Trophoblast cell (in vitro differentiated cells and primary cell): Measurements from ENCODE around the gene PLPP7.

Source experiments
- DNase-seq, 2 donors: peaks; one replicate each; pipeline ENCODE4 v3.0.0-alpha.2; 2016
- H2AFZ ChIP-seq: 2 replicates; pipeline ENCODE4 v1.6.1; 2013; ENCODE audit warnings: low read length, moderate library complexity, mild to moderate bottlenecking; ENCODE audit not compliant: insufficient read depth, poor library complexity
- H2AK5ac ChIP-seq: 2 replicates; pipeline ENCODE4 v1.6.1; 2013; ENCODE audit warnings: mild to moderate bottlenecking, low read length
- H2BK120ac ChIP-seq: 2 replicates; pipeline ENCODE4 v1.6.1; 2013; ENCODE audit warnings: low read length, mild to moderate bottlenecking, moderate library complexity; ENCODE audit not compliant: insufficient read depth, poor library complexity
- H2BK12ac ChIP-seq: 2 replicates; pipeline ENCODE4 v1.6.1; 2013; ENCODE audit warnings: mild to moderate bottlenecking, low read length, moderate library complexity
- H2BK5ac ChIP-seq: 2 replicates; pipeline ENCODE4 v1.6.1; 2013; ENCODE audit warnings: low read length, low read depth, moderate library complexity, mild to moderate bottlenecking; ENCODE audit not compliant: poor library complexity
- H3K14ac ChIP-seq: 2 replicates; pipeline ENCODE4 v1.6.1; 2013; ENCODE audit warnings: mild to moderate bottlenecking, low read length
- H3K18ac ChIP-seq: 2 replicates; pipeline ENCODE4 v1.6.1; 2013; ENCODE audit warnings: mild to moderate bottlenecking, low read length
- H3K23ac ChIP-seq: 2 replicates; pipeline ENCODE4 v1.6.1; 2013; ENCODE audit warnings: low read length
- H3K27ac ChIP-seq: 2 replicates; pipeline ENCODE4 v1.5.1; 2013; ENCODE audit warnings: low read depth, mild to moderate bottlenecking, inconsistent platforms, low read length, moderate library complexity
- H3K27me3 ChIP-seq: 2 replicates; pipeline ENCODE4 v1.6.1; 2013; ENCODE audit warnings: inconsistent platforms, mild to moderate bottlenecking, low read length, moderate library complexity; ENCODE audit not compliant: insufficient read depth
- H3K36me3 ChIP-seq, 2 experiments: 1 replicate in 1 of 2; 2 replicates in 1 of 2; pipeline ENCODE4 v1.6.1; 2013; ENCODE audit warnings: low read length in 2 of 2, mild to moderate bottlenecking in 2 of 2, moderate library complexity in 1 of 2; ENCODE audit not compliant: insufficient read depth in 2 of 2, control insufficient read depth in 1 of 2
- H3K4ac ChIP-seq: 2 replicates; pipeline ENCODE4 v1.6.1; 2013; ENCODE audit warnings: low read depth, mild to moderate bottlenecking, low read length, moderate library complexity
- H3K4me1 ChIP-seq, 2 experiments: 1 replicate in 1 of 2; 2 replicates in 1 of 2; pipeline ENCODE4 v1.6.1; 2013; ENCODE audit warnings: low read length in 2 of 2, mild to moderate bottlenecking in 2 of 2, moderate library complexity in 1 of 2; ENCODE audit not compliant: insufficient read depth in 2 of 2, control insufficient read depth in 1 of 2
- H3K4me2 ChIP-seq: 2 replicates; pipeline ENCODE4 v1.6.1; 2013; ENCODE audit warnings: inconsistent platforms, mild to moderate bottlenecking, low read length, moderate library complexity
- H3K4me3 ChIP-seq: 2 replicates; pipeline ENCODE4 v1.5.1; 2013; ENCODE audit warnings: mild to moderate bottlenecking, low read depth, low read length, inconsistent platforms
- H3K79me1 ChIP-seq: one replicate; pipeline ENCODE4 v1.6.1; 2013; ENCODE audit warnings: low read length
- H3K79me2 ChIP-seq: 2 replicates; pipeline ENCODE4 v1.6.1; 2013; ENCODE audit warnings: low read length, mild to moderate bottlenecking; ENCODE audit not compliant: control insufficient read depth, insufficient read depth, poor library complexity
- H3K9ac ChIP-seq: 2 replicates; pipeline ENCODE4 v1.6.1; 2013; ENCODE audit warnings: mild to moderate bottlenecking, low read length
- H3K9me3 ChIP-seq: 2 replicates; pipeline ENCODE4 v1.6.1; 2013; ENCODE audit warnings: low read depth, mild to moderate bottlenecking, control low read depth, inconsistent platforms, low read length; ENCODE audit not compliant: insufficient read depth
- H4K12ac ChIP-seq: 2 replicates; pipeline ENCODE4 v1.6.1; 2013; ENCODE audit warnings: low read depth, mild to moderate bottlenecking, low read length, moderate library complexity
- H4K8ac ChIP-seq: 2 replicates; pipeline ENCODE4 v1.6.1; 2013; ENCODE audit warnings: low read depth, mild to moderate bottlenecking, low read length, moderate library complexity
- H4K91ac ChIP-seq: one replicate; pipeline ENCODE4 v1.6.1; 2013; ENCODE audit warnings: low read depth, mild to moderate bottlenecking, low read length, moderate library complexity
- WGBS: extraction: QIAGEN DNeasy Blood & Tissue Kit; methylation state at CpG from one replicate; pipeline ENCODE4 v1.1.7; 2013; ENCODE audit warnings: missing lambda C conversion rate; ENCODE audit not compliant: insufficient read length, insufficient coverage; ENCODE audit errors: extremely low coverage; 5-methylcytosine and 5-hydroxymethylcytosine counted together

The PLPP7 gene

GRCh38 chr9:131309530-131310276, 20.2 kb downstream of the PLPP7 start:
- no peak overlapping the region for H2AFZ ChIP-seq
- no peak overlapping the region for H4K91ac ChIP-seq
- no peaks in the 10 kb centered on the region for H3K79me2 ChIP-seq
- H3K27me3 ChIP-seq = no peaks in the 10 kb centered on the region
- H3K4me2 ChIP-seq = no peak overlapping the region
- H3K79me1 ChIP-seq = no peaks in the 10 kb centered on the region
- H2BK5ac ChIP-seq = no peak overlapping the region
- H2BK12ac ChIP-seq = no peak overlapping the region
- H3K9ac ChIP-seq = no peak overlapping the region
- no peak overlapping the region for H3K14ac ChIP-seq
- peaks cover 2 to 8% of the 10 kb centered on the region in 2 experiments for H3K4me1 ChIP-seq
- H4K8ac ChIP-seq = no peak overlapping the region
- H3K9me3 ChIP-seq = no peaks in the 10 kb centered on the region
- H3K18ac ChIP-seq = no peak overlapping the region
- no peak overlapping the region for H3K27ac ChIP-seq
- H3K36me3 ChIP-seq = no peaks in the 10 kb centered on the region
- no peak overlapping the region for H2BK120ac ChIP-seq
- no peak overlapping the region for H2AK5ac ChIP-seq
- H3K4ac ChIP-seq = no peak overlapping the region
- peak in 1 of 2 donors; percentile 68 for DNase-seq
- no peak overlapping the region for H3K4me3 ChIP-seq
- no CpG with 5 or more reads among the region's 18 CpGs for WGBS
- no peak overlapping the region for H4K12ac ChIP-seq
- H3K23ac ChIP-seq = no peak overlapping the region

GRCh38 chr9:131310833-131311554, 21.5 kb downstream of the PLPP7 start:
- Histone ChIP-seq H3K4me2 (no peak overlapping the region), H3K4ac (no peak overlapping the region), H3K27ac (no peak overlapping the region), H4K8ac (no peak overlapping the region), H2BK5ac (no peak overlapping the region), H3K36me3 (no peaks in the 10 kb centered on the region), H3K79me2 (no peaks in the 10 kb centered on the region), H3K14ac (no peak overlapping the region), H3K9me3 (peaks cover under 1% of the 10 kb centered on the region), H4K91ac (no peak overlapping the region), H2BK12ac (no peak overlapping the region), H3K23ac (no peak overlapping the region), H3K27me3 (no peaks in the 10 kb centered on the region), H2AFZ (no peak overlapping the region), H3K79me1 (no peaks in the 10 kb centered on the region), H3K18ac (no peak overlapping the region), H2AK5ac (no peak overlapping the region), H3K4me1 (peaks cover 0 to 3% of the 10 kb centered on the region in 2 experiments), H4K12ac (no peak overlapping the region), H2BK120ac (no peak overlapping the region), H3K9ac (no peak overlapping the region), H3K4me3 (no peak overlapping the region)
- WGBS = no CpG with 5 or more reads among the region's 20 CpGs
- peak in 1 of 2 donors; percentile 50 for DNase-seq

DNA sequence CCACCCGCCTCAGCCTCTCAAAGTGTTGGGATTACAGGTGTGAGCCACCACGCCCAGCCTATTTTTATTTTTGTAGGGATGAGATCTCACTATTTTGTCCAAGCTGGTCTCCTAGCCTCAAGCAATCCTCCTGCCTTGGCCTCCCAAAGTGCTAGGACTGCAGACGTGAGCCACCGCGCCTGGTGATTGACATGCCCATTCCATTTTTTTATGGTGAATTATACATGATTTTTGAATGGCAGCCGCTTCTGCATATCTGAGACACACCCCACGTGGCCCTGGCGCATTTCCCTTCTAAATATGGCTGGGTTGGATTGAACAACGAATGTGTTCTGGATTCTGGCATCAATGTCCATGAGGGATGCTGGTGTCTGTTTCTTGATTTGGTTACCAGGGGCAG, 22.7 kb downstream of the PLPP7 start:
- Histone ChIP-seq H4K12ac (no peak overlapping the region), H3K14ac (no peak overlapping the region), H3K9ac (no peak overlapping the region), H2BK5ac (no peak overlapping the region), H2BK120ac (no peak overlapping the region), H3K79me2 (no peaks in the 10 kb centered on the region), H4K91ac (no peak overlapping the region), H3K9me3 (peaks cover 3% of the 10 kb centered on the region), H3K4me3 (no peak overlapping the region), H2BK12ac (no peak overlapping the region), H3K27ac (no peak overlapping the region), H3K27me3 (no peaks in the 10 kb centered on the region), H2AK5ac (no peak overlapping the region), H3K23ac (no peak overlapping the region), H3K79me1 (no peaks in the 10 kb centered on the region), H3K36me3 (no peaks in the 10 kb centered on the region), H3K4me2 (no peak overlapping the region), H3K18ac (no peak overlapping the region), H3K4ac (no peak overlapping the region), H4K8ac (no peak overlapping the region), H3K4me1 (peaks cover 0 to 3% of the 10 kb centered on the region in 2 experiments), H2AFZ (no peak overlapping the region)
- WGBS = no CpG with 5 or more reads among the region's 9 CpGs
- DNase-seq = peak; percentile 85

GRCh38 chr9:131312822-131313770, 23.6 kb downstream of the PLPP7 start:
- Histone ChIP-seq H3K4me3 (no peak overlapping the region), H3K4me2 (no peak overlapping the region), H2BK12ac (no peak overlapping the region), H2AK5ac (no peak overlapping the region), H3K18ac (no peak overlapping the region), H3K9ac (no peak overlapping the region), H3K9me3 (peaks cover 3% of the 10 kb centered on the region), H3K23ac (no peak overlapping the region), H3K79me1 (no peaks in the 10 kb centered on the region), H3K27me3 (no peaks in the 10 kb centered on the region), H3K14ac (no peak overlapping the region), H2BK120ac (no peak overlapping the region), H3K4ac (no peak overlapping the region), H3K36me3 (no peaks in the 10 kb centered on the region), H4K8ac (no peak overlapping the region), H3K79me2 (no peaks in the 10 kb centered on the region), H2AFZ (no peak overlapping the region), H3K4me1 (peaks cover 0 to 5% of the 10 kb centered on the region in 2 experiments), H4K12ac (no peak overlapping the region), H2BK5ac (no peak overlapping the region), H3K27ac (no peak overlapping the region), H4K91ac (no peak overlapping the region)
- no CpG with 5 or more reads among the region's 28 CpGs for WGBS
- DNase-seq = peak; percentile 97
